A549 (cell line): ENCODE results near the gene MAP3K20. TPM values are rescaled to one million over a fixed set of nuclear protein-coding genes. Genes with fewer than 3 reads are reported as not detected.

Experiments used
- ATAC-seq, 2 experiments: fragments of 200-7000 bp in 1 of 2; fragments of >200 bp in 1 of 2; cut with Nextera tagmentation in 1 of 2; cut with Tn5 transposase in 1 of 2; 3 replicates each; pipeline versions ENCODE4 v1.8.0 to v1.9.1; 2018 to 2020; ENCODE audit warnings: mild to moderate bottlenecking in 1 of 2, moderate library complexity in 1 of 2
- CTCF ChIA-PET: fragments of 300-600 bp; sonication (Branson Sonifier 250); formaldehyde crosslinking; extraction: SDS; loops from one replicate; lab custom pipeline; 2021; ENCODE audit warnings: antibody characterized with exemption, inconsistent platforms; lab: Yijun Ruan, JAX
- POLR2A ChIA-PET: fragments of 350-600 bp; formaldehyde crosslinking; extraction: SDS; loops from one replicate; lab custom pipeline; 2021; ENCODE audit warnings: antibody characterized with exemption, inconsistent platforms; lab: Yijun Ruan, JAX
- DNase-seq, 2 experiments: peaks; one replicate each; pipeline versions ENCODE4 v3.0.0 to v3.0.0-alpha.2; 2011 to 2016; ENCODE audit warnings: low read depth in 1 of 2, low spot score in 1 of 2
- FAIRE-seq: peaks from 2 replicates; lab custom pipeline; 2011; peaks lifted over from hg19 to GRCh38; lab: Jason Lieb, UNC
- H3K27ac ChIP-seq, 2 experiments: fragments of >200 bp; sonication (Bioruptor Twin); formaldehyde crosslinking; 3 replicates each; pipeline ENCODE4 v1.5.1; 2016 to 2017
- H3K4me1 ChIP-seq: fragments of >200 bp; sonication (Bioruptor Twin); formaldehyde crosslinking; 3 replicates; pipeline ENCODE4 v1.6.1; 2016
- H3K4me2 ChIP-seq: fragments of >200 bp; sonication (Bioruptor Twin); formaldehyde crosslinking; 3 replicates; pipeline ENCODE4 v1.6.1; 2016
- H3K4me3 ChIP-seq: fragments of >200 bp; sonication (Bioruptor Twin); formaldehyde crosslinking; 3 replicates; pipeline ENCODE4 v1.5.1; 2016
- H3K9me3 ChIP-seq: fragments of >200 bp; sonication (Bioruptor Twin); formaldehyde crosslinking; 3 replicates; pipeline ENCODE4 v1.6.1; 2016
- CBX2 ChIP-seq: fragments of 200-600 bp; sonication (generic); IDR thresholded peaks from 2 replicates; pipeline ENCODE4 v1.6.1; 2016; ENCODE audit warnings: low read depth, mild to moderate bottlenecking, borderline replicate concordance
- CBX8 ChIP-seq: fragments of 200-600 bp; sonication (generic); IDR thresholded peaks from 2 replicates; pipeline ENCODE4 v1.6.1; 2016
- CEBPB ChIP-seq, 2 experiments: fragments of >200 bp in 1 of 2; sonication (Bioruptor Twin) in 1 of 2; formaldehyde crosslinking in 1 of 2; IDR thresholded peaks; 2 replicates each; pipeline ENCODE4 v1.6.1; 2012 to 2016
- CHD2 ChIP-seq: fragments of 150-350 bp; IDR thresholded peaks from 2 replicates; pipeline ENCODE4 v1.6.1; 2014; ENCODE audit warnings: low read length; ENCODE audit not compliant: partially characterized antibody
- E2F6 ChIP-seq: IDR thresholded peaks from 2 replicates; pipeline ENCODE4 v1.6.1; 2012; ENCODE audit warnings: low read depth, borderline replicate concordance
- GATA3 ChIP-seq: IDR thresholded peaks from 2 replicates; pipeline ENCODE4 v1.6.1; 2012; ENCODE audit warnings: borderline replicate concordance
- HEYL ChIP-seq: fragments of 250-450 bp; sonication (Bioruptor Pico); IDR thresholded peaks from 2 replicates; pipeline ENCODE4 v1.8.0; 2021; ENCODE audit warnings: mild to moderate bottlenecking, moderate library complexity
- HMGXB4 ChIP-seq: fragments of 250-450 bp; sonication (Bioruptor Pico); IDR thresholded peaks from 2 replicates; pipeline ENCODE4 v1.5.0; 2021; ENCODE audit warnings: mild to moderate bottlenecking, moderate library complexity, borderline replicate concordance
- HOXA7 ChIP-seq: fragments of 250-450 bp; sonication (Bioruptor Pico); IDR thresholded peaks from 2 replicates; pipeline ENCODE4 v1.5.0; 2020; ENCODE audit warnings: mild to moderate bottlenecking, moderate library complexity
- KDM1A ChIP-seq: fragments of 200-600 bp; sonication (generic); IDR thresholded peaks from 2 replicates; pipeline ENCODE4 v1.6.1; 2016; ENCODE audit warnings: low read depth, mild to moderate bottlenecking
- MAFK ChIP-seq: fragments of 450-650 bp; IDR thresholded peaks from 2 replicates; pipeline ENCODE4 v1.6.1; 2014; ENCODE audit not compliant: partially characterized antibody
- NPAS2 ChIP-seq: fragments of 250-450 bp; sonication (Bioruptor Pico); IDR thresholded peaks from 2 replicates; pipeline ENCODE4 v1.8.0; 2022; ENCODE audit warnings: mild to moderate bottlenecking, moderate library complexity, borderline replicate concordance
- PHF8 ChIP-seq: fragments of 200-600 bp; sonication (generic); IDR thresholded peaks from 2 replicates; pipeline ENCODE4 v1.6.1; 2016; ENCODE audit warnings: low read depth, mild to moderate bottlenecking, antibody characterized with exemption, moderate library complexity, borderline replicate concordance
- RAD21 ChIP-seq, 2 experiments: fragments of >200 bp in 1 of 2; sonication (Bioruptor Twin) in 1 of 2; formaldehyde crosslinking in 1 of 2; IDR thresholded peaks in 1 of 2; conservative IDR thresholded peaks in 1 of 2; 2 replicates in 1 of 2; 3 replicates in 1 of 2; pipeline ENCODE4 v1.6.1; 2012 to 2018; ENCODE audit warnings: inconsistent platforms in 1 of 2
- RARB ChIP-seq: fragments of 250-450 bp; sonication (Bioruptor Pico); IDR thresholded peaks from 2 replicates; pipeline ENCODE4 v1.8.0; 2021; ENCODE audit warnings: mild to moderate bottlenecking, moderate library complexity
- RCOR1 ChIP-seq: fragments of 150-350 bp; IDR thresholded peaks from 2 replicates; pipeline ENCODE4 v1.6.1; 2014; ENCODE audit warnings: antibody characterized with exemption, low read length, low read depth
- RFX5 ChIP-seq: fragments of 450-650 bp; IDR thresholded peaks from 2 replicates; pipeline ENCODE4 v1.7.1; 2014; ENCODE audit warnings: antibody characterized with exemption, mild to moderate bottlenecking, moderate library complexity
- TFCP2L1 ChIP-seq: fragments of 250-450 bp; sonication (Bioruptor Pico); IDR thresholded peaks from 2 replicates; pipeline ENCODE4 v1.5.0; 2021; ENCODE audit warnings: mild to moderate bottlenecking
- USF2 ChIP-seq: fragments of 450-650 bp; IDR thresholded peaks from 2 replicates; pipeline ENCODE4 v1.6.1; 2014; ENCODE audit warnings: antibody characterized with exemption
- ZC3H11A ChIP-seq: fragments of 450-650 bp; IDR thresholded peaks from 2 replicates; pipeline ENCODE4 v1.6.1; 2014; ENCODE audit warnings: antibody characterized with exemption, mild to moderate bottlenecking
- ZNF302 ChIP-seq: fragments of 250-450 bp; sonication (Bioruptor Pico); IDR thresholded peaks from 2 replicates; pipeline ENCODE4 v1.9.0; 2021; ENCODE audit warnings: inconsistent platforms, mild to moderate bottlenecking, moderate library complexity
- ZSCAN20 ChIP-seq: fragments of 250-450 bp; sonication (Bioruptor Pico); IDR thresholded peaks from 2 replicates; pipeline ENCODE4 v1.8.0; 2022; ENCODE audit warnings: mild to moderate bottlenecking, moderate library complexity
- WGBS: methylation state at CpG from one replicate; pipeline ENCODE4 v1.1.6; 2017; ENCODE audit errors: missing lambda C conversion rate; 5-methylcytosine and 5-hydroxymethylcytosine counted together
- polyA plus RNA-seq, 4 experiments: library from polyadenylated mRNA; depleted of rRNA in 3 of 4; stranded (reverse); fragments of >200 nt; fragmentation: RNase III in 1 of 4; extraction: RNeasy Plus Mini Kit Qiagen cat#74134 plus additional on column Dnase treatment in 1 of 4; gene quantifications; 2 replicates in 3 of 4; 3 replicates in 1 of 4; pipeline ENCODE4 v1.2.3, GENCODE V29; 2011 to 2017
- TF ChIP-seq, protein P1 (sequence below): fragments of >200 bp; sonication (Bioruptor Twin); formaldehyde crosslinking; IDR thresholded peaks from 2 replicates; pipeline ENCODE4 v1.6.1; 2016

The MAP3K20 gene
- polyA plus RNA-seq, 2 of the 4 experiments (the other 2 are of a cell fraction), result 34.7 to 80.7 TPM

- no peak for ATAC-seq
- Histone ChIP-seq H3K27ac (peak overlapping the region; percentile 3 to 59; a peak in 4 of 6 replicates), H3K4me3 (no peak overlapping the region), H3K9me3 (no peaks in the 10 kb centered on the region), H3K4me1 (peaks cover 29% of the 10 kb centered on the region), H3K4me2 (no peak overlapping the region)
- CTCF ChIA-PET, result interaction anchor here (0.6 to 2.6 kb wide), 9 partner anchors 9 to 46 kb away, joined by 3 to 18 read pairs (median 4); no protein-coding TSS in a partner anchor
- FAIRE-seq, result no peak
- DNase-seq, result no peak
- TF ChIP-seq RFX5 (no peak), NPAS2 (CRISPR knock-in tag) (no peak), CBX8 (no peak), ZNF302 (CRISPR knock-in tag) (no peak), HOXA7 (CRISPR knock-in tag) (no peak), CBX2 (no peak), CHD2 (no peak), KDM1A (no peak), MAFK (no peak), ZC3H11A (no peak), ZSCAN20 (no peak), RAD21 (conservative IDR thresholded peaks at IDR 0.05 in 1 of 2, IDR thresholded peaks at IDR 0.05 in 1 of 2) (no peak), CEBPB (IDR thresholded peaks at IDR 0.05) (no peak), TFCP2L1 (CRISPR knock-in tag) (no peak), PHF8 (no peak), GATA3 (no peak), HMGXB4 (CRISPR knock-in tag) (no peak), E2F6 (no peak)
- POLR2A ChIA-PET, result no interaction called here
- WGBS, result 83% methylated on average over 10 of the region's 10 CpGs
These were observed 31.0 kb upstream of the MAP3K20 start for GRCh38 chr2:173044686-173045085.

DNA sequence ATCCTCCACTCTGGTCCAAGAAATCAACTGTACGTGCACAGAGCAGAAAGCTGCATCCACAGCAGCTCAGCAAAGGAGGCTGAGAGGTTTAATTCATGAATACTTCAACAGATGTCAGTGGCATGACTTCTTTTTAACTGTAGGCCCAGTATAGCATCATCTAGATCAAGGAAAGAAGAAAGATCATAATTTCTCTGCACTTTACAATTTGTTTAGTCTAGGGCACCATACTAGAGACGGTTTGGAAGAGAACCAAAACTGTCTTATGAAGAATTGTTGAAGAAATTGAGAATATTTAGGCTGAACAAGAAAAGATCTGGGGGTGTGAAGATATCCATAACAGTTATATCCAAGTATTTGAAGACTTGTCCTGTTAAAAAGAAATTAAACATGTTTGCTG, 30.5 kb upstream of the MAP3K20 start:
- POLR2A ChIA-PET, result no interaction called here
- Histone ChIP-seq H3K4me3 (no peak overlapping the region), H3K27ac (peak overlapping the region; percentile 3 to 59; a peak in 4 of 6 replicates), H3K4me1 (peaks cover 34% of the 10 kb centered on the region), H3K4me2 (peak overlapping the region; percentile 31; the same call in 1 of the 3 replicates), H3K9me3 (no peaks in the 10 kb centered on the region)
- WGBS, result 96% methylated on average over 2 of the region's 2 CpGs
- CTCF ChIA-PET, result interaction anchor here (0.9 to 2.6 kb wide), 8 partner anchors 11 to 166 kb away, joined by 3 to 18 read pairs (median 4); no protein-coding TSS in a partner anchor
- no peak for DNase-seq
- ATAC-seq, result no peak
- no peak for TF ChIP-seq GATA3
- no peak for TF ChIP-seq NPAS2 (CRISPR knock-in tag)
- no peak for TF ChIP-seq RARB (CRISPR knock-in tag)
- no peak for TF ChIP-seq RCOR1
- TF ChIP-seq HEYL (CRISPR knock-in tag), result no peak
- TF ChIP-seq USF2, result no peak
- no peak for TF ChIP-seq HOXA7 (CRISPR knock-in tag)
- TF ChIP-seq ZNF302 (CRISPR knock-in tag), result no peak
- TF ChIP-seq, protein P1, sequence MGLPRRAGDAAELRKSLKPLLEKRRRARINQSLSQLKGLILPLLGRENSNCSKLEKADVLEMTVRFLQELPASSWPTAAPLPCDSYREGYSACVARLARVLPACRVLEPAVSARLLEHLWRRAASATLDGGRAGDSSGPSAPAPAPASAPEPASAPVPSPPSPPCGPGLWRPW, result no peak
- no peak for FAIRE-seq
